HG02840 (cell line): ENCODE data around the gene TATDN3.
"Not testable (repeated sequence)": the region's sequence is repeated elsewhere in the genome, so short reads cannot be mapped to it uniquely, and the experiment has no call there.

Source experiments
- ATAC-seq: cut with Tn5 transposase; IDR thresholded peaks from one replicate; pipeline ENCODE4 v1.9.1; 2021; ENCODE audit warnings: mild to moderate bottlenecking, moderate library complexity, moderate number of reproducible peaks; ENCODE audit not compliant: unreplicated experiment, low FRiP score

TATDN3 gene, protein sequence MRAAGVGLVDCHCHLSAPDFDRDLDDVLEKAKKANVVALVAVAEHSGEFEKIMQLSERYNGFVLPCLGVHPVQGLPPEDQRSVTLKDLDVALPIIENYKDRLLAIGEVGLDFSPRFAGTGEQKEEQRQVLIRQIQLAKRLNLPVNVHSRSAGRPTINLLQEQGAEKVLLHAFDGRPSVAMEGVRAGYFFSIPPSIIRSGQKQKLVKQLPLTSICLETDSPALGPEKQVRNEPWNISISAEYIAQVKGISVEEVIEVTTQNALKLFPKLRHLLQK

GRCh38 chr1:212791676-212792395 is at the start of gene TATDN3, which contains the start of gene NSL1:
Gene TATDN3, plus strand, starts transcription at chr1:212791894. Its CDS starts 28 bp downstream, at chr1:212791922.
Gene NSL1, minus strand, starts transcription at chr1:212791777. Its CDS starts 14 bp downstream, at chr1:212791763.
- peak; percentile 76 for ATAC-seq

DNA sequence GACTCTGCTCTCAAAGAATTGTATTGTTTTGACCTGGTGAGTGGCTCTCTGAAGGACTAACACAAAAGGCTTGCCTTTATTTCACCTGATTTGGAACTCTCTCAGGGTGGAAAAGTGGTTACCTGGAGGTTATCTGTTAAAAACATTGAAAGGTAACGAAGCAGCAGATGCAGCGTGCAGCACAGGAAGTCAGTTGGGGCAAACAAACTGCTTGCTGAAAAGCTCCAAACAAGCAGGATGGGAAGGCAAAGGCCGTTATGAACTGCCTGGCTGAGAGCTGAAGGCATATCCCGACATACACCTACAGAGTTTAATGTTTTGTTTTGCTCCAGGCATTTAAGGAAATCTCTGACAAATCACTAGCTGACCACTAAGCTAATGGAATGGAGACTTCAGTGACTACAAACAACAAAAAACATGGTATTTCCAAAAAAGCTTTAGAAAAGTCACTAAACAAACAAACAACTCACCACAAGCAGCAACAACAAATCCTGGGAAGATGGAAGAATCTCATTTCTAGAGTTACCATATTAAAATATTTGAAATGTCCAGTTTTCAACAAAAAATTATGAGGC is 47.7 kb upstream of the TATDN3 start:
- ATAC-seq: no peak

- ATAC-seq: no peak
These were observed 46.4 kb upstream of the TATDN3 start for GRCh38 chr1:212745303-212745702.

- no peak for ATAC-seq
These were observed 45.1 kb upstream of the TATDN3 start for GRCh38 chr1:212746546-212746945.

DNA sequence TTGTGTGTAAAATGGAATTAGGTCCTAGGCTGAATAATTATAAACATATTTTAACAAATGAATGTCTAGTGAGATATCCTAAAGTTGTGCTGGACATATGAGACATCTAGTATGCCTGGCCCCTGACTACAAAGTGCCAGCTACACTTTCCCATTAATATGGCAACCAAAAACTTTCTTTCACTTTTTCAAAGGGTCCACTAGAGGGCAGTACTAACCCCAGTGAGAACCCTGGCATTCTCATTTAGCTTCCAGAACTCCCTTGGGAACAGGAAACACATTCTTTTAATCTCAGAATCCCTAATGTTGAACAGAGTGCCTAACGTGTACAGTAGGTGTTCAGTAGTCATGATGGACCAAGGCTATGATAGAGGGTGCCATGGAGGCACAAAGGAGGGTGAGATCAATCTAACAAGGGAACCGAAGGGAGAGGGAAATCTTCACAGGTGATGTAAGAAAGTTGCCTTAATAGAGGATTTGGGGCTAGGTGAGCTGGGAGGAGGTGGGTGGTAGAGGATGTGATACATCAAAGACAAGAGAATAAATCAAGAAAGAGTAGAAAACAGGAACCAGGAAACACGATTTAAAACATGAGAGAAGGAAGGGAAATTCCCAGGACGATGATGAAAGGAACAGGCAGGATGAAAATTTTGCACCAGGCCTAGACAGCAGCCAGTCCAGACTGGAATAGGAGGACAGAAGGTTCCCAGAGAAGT is 41.7 kb upstream of the TATDN3 start:
- ATAC-seq: no peak

DNA sequence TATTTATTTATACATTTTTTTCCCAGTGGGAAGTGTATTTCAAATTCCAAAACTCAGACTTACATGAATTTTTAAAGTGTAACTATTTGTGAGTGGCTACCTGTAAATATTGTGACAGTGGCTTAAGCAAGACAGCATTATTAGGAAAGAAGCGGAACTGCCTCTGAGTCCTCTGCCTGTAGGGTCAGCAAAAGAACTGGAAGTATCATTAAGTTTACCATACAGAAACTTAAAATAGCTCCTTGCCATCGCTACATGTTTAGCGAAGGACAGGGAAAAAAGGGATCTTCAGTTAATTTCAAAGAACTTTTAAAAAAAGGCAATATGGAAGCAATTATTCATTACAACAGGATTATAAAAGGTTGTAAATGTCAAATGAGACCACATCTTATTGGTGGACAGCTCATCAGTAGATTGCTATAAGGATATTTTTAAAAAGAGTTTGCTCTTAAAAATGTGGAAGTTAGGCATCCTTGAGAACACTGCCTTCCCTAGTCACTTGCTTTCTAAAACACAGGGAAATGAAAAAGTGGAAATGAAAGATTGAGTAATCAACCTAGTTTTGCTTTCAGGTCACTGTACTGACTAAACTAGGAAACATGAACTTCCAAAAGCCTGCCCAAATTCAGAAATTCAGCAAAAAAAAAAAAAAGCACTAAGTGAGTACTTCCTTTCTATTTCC is 39.3 kb upstream of the TATDN3 start:
- ATAC-seq: no peak

- ATAC-seq: no peak
These were observed 38.7 kb upstream of the TATDN3 start for GRCh38 chr1:212752934-212753497.

GRCh38 chr1:212753749-212754148 is 37.9 kb upstream of the TATDN3 start:
- no peak for ATAC-seq

DNA sequence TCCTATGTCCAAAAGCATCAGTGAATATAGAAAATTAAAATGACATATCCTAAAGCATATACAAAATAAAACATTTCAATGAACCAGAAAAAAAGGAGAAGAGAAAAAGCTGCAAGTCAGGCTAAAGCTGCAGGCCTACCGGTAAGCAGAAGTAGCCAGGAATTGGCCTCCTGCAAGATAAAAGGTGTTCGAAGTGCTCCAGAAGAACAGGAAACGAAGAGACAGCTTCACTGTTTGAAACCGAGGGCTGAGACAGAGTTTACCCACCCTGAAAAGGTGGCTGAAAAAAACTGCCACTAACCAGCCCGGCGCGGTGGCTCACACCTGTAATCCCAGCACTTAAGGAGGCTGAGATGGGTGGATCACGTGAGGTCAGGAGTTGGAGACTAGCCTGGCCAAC is 37.5 kb upstream of the TATDN3 start:
- ATAC-seq: no peak

- no peak for ATAC-seq
These were observed 37.0 kb upstream of the TATDN3 start for GRCh38 chr1:212754680-212755079.

DNA sequence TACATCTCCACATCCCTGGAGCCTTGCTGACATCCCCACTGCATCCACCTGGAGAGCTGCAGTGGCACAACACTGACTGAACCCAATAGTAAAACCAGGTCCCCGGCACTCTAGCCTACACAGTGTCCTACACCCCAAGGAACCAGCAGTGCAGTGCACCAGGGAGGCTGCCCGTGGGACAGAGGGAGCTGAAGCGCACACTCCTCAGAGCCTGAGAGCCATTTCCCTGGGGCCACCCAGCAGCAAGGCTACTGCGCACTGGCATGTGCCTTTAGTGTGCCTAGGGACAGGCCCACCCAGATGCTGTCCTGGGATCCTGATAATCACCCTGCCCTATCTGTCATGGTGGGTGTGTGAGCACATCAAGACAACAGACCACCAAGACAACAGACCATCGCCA is 32.0 kb upstream of the TATDN3 start:
- ATAC-seq: no peak

DNA sequence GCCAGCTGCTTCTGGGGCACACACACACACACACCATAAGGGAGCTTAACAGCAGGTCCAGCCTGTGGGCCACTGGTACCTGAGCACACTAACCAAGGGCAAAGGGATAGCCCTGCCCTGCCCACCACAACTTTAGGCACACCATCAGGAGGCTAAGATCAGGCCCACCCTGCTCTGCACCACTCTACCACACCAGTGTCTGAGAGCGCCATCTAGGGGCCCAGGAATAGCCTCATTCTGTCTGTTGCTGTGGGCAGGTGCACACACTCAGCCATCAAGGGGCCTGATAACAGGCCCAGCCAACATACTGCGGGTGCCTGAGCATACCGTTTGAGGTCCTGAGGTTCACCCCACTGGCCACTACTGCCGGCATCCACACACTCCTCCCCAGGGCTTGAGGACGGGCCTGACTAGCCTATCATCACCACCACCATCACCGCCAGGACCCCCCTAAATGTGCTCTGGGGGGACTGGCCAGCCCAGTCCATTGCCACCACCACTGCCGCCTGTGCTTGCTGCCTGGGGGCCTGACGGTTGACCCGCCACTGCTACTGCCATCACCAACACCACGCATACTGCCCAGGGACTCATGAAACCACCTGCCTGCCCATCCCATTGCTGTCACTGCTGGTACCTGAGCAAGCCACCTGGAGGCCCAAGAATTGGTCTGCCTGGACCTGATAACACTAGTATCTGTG is 31.4 kb upstream of the TATDN3 start:
- no peak for ATAC-seq

DNA sequence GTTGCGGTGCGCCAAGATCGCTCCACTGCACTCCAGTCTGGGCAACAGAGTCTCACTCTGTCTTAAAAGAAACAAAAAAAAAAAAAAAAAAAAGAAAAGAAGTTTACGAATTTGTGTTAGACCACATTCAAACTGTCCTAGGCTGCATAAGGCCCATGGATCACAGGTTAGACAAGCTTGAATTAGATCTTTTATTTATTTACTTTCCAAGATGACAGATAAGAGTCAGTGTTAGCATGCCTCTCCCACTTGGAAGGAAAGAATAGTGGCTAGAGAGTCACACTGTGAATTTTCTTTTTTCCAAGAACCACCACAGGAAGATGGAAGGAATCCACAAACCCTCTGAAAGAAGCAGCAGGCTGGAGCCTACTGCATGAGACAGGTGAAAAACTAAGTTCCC is 29.5 kb upstream of the TATDN3 start:
- no peak for ATAC-seq

DNA sequence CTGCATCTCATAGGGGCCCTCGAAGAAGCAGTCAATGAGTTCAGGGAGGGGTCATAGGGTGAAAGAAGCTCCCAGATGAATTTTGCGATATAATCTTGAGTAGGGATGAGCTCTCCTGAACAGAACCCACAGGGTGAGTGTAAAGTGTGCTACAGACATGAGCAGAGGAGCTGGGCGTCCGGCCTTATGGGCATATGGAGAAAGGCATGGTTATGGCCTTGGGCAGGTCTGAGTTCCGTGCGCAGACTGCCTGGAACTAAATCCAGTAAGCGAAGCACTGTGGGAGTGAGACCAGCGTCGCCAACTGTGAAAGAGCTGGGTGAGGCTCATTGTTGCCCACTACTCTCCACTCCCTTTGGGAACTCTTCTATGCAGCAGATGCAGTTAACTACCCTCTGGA is 28.9 kb upstream of the TATDN3 start:
- ATAC-seq: no peak

- ATAC-seq: not testable (repeated sequence)
These were observed 26.9 kb upstream of the TATDN3 start for GRCh38 chr1:212764718-212765281.

- ATAC-seq: not testable (repeated sequence)
These were observed 24.9 kb upstream of the TATDN3 start for GRCh38 chr1:212766825-212767224.

- no peak for ATAC-seq
These were observed 22.1 kb upstream of the TATDN3 start for GRCh38 chr1:212769459-212770167.

DNA sequence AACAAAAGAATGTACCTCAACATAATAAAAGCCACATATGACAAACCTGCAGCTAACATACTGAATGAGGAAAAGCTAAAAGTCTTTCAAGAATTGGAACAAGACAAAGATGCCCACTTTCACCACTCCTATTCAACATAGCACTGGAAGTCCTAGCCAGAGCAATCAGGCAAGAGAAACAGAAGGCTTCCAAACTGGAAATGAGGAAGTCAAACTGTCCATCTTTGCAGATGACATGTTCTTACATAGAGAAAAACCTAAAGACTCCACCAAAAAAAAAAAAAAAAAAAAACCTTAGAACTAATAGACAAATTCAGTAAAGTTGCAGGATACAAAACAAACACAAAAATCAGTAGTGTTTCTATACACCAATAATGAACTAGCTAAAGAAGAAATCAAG is 20.4 kb upstream of the TATDN3 start:
- no peak for ATAC-seq

- ATAC-seq: no peak
These were observed 18.7 kb upstream of the TATDN3 start for GRCh38 chr1:212773011-212773410.
